ENCODE results near the gene INTS3. TPM values are rescaled to one million over a fixed set of nuclear protein-coding genes. Genes with fewer than 3 reads are reported as not detected.

INTS3 gene
- polyA plus RNA-seq, 6 donors from 2014 or later, result 6.0 to 15.1 (median 11.5) TPM

GRCh38 chr1:153803470-153804056 lies 75.7 kb downstream of the INTS3 start:
- peaks cover 0 to 8% of the 10 kb centered on the region in 2 donors for H3K36me3 Mint-ChIP-seq
- H3K9me3 Mint-ChIP-seq, result no peaks in the 10 kb centered on the region
- H3K27me3 Mint-ChIP-seq, result no peaks in the 10 kb centered on the region
- no peak for DNase-seq
- no peak for ATAC-seq (ENCODE audit: low read depth in 2 of 2)
- no peak overlapping the region for H3K4me3 Mint-ChIP-seq
- peaks cover 37 to 44% (median 40%) of the 10 kb centered on the region in 3 donors for H3K4me1 Mint-ChIP-seq
- H3K27ac Mint-ChIP-seq, result peak overlapping the region; percentile 44 to 83 (median 66)

- no peak for DNase-seq
- no peak overlapping the region for H3K4me3 Mint-ChIP-seq
- peaks cover 0 to 10% of the 10 kb centered on the region in 2 donors for H3K36me3 Mint-ChIP-seq
- no peak for ATAC-seq (ENCODE audit: low read depth in 2 of 2)
- no peaks in the 10 kb centered on the region for H3K9me3 Mint-ChIP-seq
- H3K27me3 Mint-ChIP-seq, result no peaks in the 10 kb centered on the region
- peak overlapping the region in 4 of 6 donors; percentile 83 to 95 (median 94) for H3K27ac Mint-ChIP-seq
- H3K4me1 Mint-ChIP-seq, result peaks cover 34 to 41% (median 40%) of the 10 kb centered on the region in 3 donors
These were observed 76.3 kb downstream of the INTS3 start for GRCh38 chr1:153804112-153804511.

GRCh38 chr1:153805042-153805745 lies 77.3 kb downstream of the INTS3 start:
- ATAC-seq (ENCODE audit: low read depth in 2 of 2), result peak; percentile 96 to 98
- Mint-ChIP-seq H3K4me1 (peaks cover 34 to 46% (median 41%) of the 10 kb centered on the region in 3 donors), H3K4me3 (peak overlapping the region in 6 of 8 donors; percentile 16 to 78 (median 35)), H3K36me3 (peaks cover 0 to 21% of the 10 kb centered on the region in 2 donors), H3K9me3 (no peaks in the 10 kb centered on the region), H3K27me3 (no peaks in the 10 kb centered on the region), H3K27ac (peak overlapping the region; percentile 41 to 97 (median 80))
- peak; percentile 85 for DNase-seq

GRCh38 chr1:153805886-153806719 lies 78.3 kb downstream of the INTS3 start:
- Mint-ChIP-seq H3K27me3 (no peaks in the 10 kb centered on the region), H3K4me1 (peaks cover 34 to 46% (median 41%) of the 10 kb centered on the region in 3 donors), H3K4me3 (peak overlapping the region in 5 of 8 donors; percentile 12 to 45 (median 30)), H3K9me3 (no peaks in the 10 kb centered on the region), H3K36me3 (peaks cover 2 to 24% of the 10 kb centered on the region in 2 donors), H3K27ac (peak overlapping the region; percentile 46 to 97 (median 84))
- DNase-seq, result no peak
- peak; percentile 4 to 9 for ATAC-seq (ENCODE audit: low read depth in 2 of 2)

GRCh38 chr1:153816283-153816889 lies 88.5 kb downstream of the INTS3 start:
- DNase-seq, result no peak
- no peak for ATAC-seq (ENCODE audit: low read depth in 2 of 2)
- peaks cover 35 to 37% of the 10 kb centered on the region in 2 donors for H3K36me3 Mint-ChIP-seq
- peaks cover 0 to 6% (median 5%) of the 10 kb centered on the region in 3 donors for H3K4me1 Mint-ChIP-seq
- H3K27me3 Mint-ChIP-seq, result no peaks in the 10 kb centered on the region
- H3K9me3 Mint-ChIP-seq, result peaks cover 0 to 1% (median 0%) of the 10 kb centered on the region in 7 donors
- H3K4me3 Mint-ChIP-seq, result no peak overlapping the region
- H3K27ac Mint-ChIP-seq, result peak overlapping the region in 1 of 6 donors; percentile 2

GRCh38 chr1:153818876-153819275 lies 91.0 kb downstream of the INTS3 start:
- Mint-ChIP-seq H3K4me1 (peaks cover 0 to 7% (median 5%) of the 10 kb centered on the region in 3 donors), H3K27me3 (no peaks in the 10 kb centered on the region), H3K36me3 (peaks cover 27 to 30% of the 10 kb centered on the region in 2 donors), H3K9me3 (peaks cover 0 to 1% (median 0%) of the 10 kb centered on the region in 7 donors), H3K27ac (peak overlapping the region in 4 of 6 donors; percentile 33 to 82 (median 65)), H3K4me3 (no peak overlapping the region)
- DNase-seq (no peak), ATAC-seq (ENCODE audit: low read depth in 2 of 2) (no peak)

Other genes starting within 250 kb of the INTS3 start
- gene S100A6, start 192.1 kb upstream of the INTS3 start, polyA plus RNA-seq (ENCODE audit: low read depth in 6 of 6), result 100 to 1,000 TPM; 131 to 239 (median 154) TPM
- not detected for gene S100A5, start 187.1 kb upstream of the INTS3 start, polyA plus RNA-seq (ENCODE audit: low read depth in 6 of 6)
- gene S100A4, start 182.2 kb upstream of the INTS3 start, polyA plus RNA-seq (ENCODE audit: low read depth in 6 of 6), result 100 to 1,000 TPM in 2 of 6 donors, 10 to 100 TPM in 4; 50.2 to 167 (median 93.2) TPM
- not detected for gene S100A3, start 178.8 kb upstream of the INTS3 start, polyA plus RNA-seq (ENCODE audit: low read depth in 6 of 6)
- gene S100A2, start 162.2 kb upstream of the INTS3 start, polyA plus RNA-seq (ENCODE audit: low read depth in 6 of 6), result not detected
- gene S100A16, start 114.9 kb upstream of the INTS3 start, polyA plus RNA-seq (ENCODE audit: low read depth in 6 of 6), result not detected
- gene S100A14, start 111.7 kb upstream of the INTS3 start, polyA plus RNA-seq (ENCODE audit: low read depth in 6 of 6), result not detected
- 1 to 10 TPM in 4 of 6 donors, not detected in 2; 1.2 to 2.1 (median 1.6) TPM for gene S100A13, start 100.5 kb upstream of the INTS3 start, polyA plus RNA-seq (ENCODE audit: low read depth in 6 of 6)
- not detected for gene S100A1, start 99.6 kb upstream of the INTS3 start, polyA plus RNA-seq (ENCODE audit: low read depth in 6 of 6)
- 10 to 100 TPM; 43.3 to 94.4 (median 54.4) TPM for gene CHTOP, start 94.0 kb upstream of the INTS3 start, polyA plus RNA-seq (ENCODE audit: low read depth in 6 of 6)
- gene SNAPIN, start 69.3 kb upstream of the INTS3 start, polyA plus RNA-seq (ENCODE audit: low read depth in 6 of 6), result 100 to 1,000 TPM in 2 of 6 donors, 10 to 100 TPM in 4; 51.1 to 111 (median 90.1) TPM
- 100 to 1,000 TPM; 124 to 202 (median 134) TPM for gene ILF2, start 57.1 kb upstream of the INTS3 start, polyA plus RNA-seq (ENCODE audit: low read depth in 6 of 6)
- gene NPR1, start 49.4 kb upstream of the INTS3 start, polyA plus RNA-seq (ENCODE audit: low read depth in 6 of 6), result not detected
- gene SLC27A3, start 47.4 kb downstream of the INTS3 start, polyA plus RNA-seq (ENCODE audit: low read depth in 6 of 6), result 1 to 10 TPM; 3.2 to 5.4 (median 4.1) TPM
- gene GATAD2B, start 194.9 kb downstream of the INTS3 start, polyA plus RNA-seq (ENCODE audit: low read depth in 6 of 6), result 1 to 10 TPM; 4.0 to 7.0 (median 5.1) TPM
- gene DENND4B, start 218.7 kb downstream of the INTS3 start, polyA plus RNA-seq (ENCODE audit: low read depth in 6 of 6), result 10 to 100 TPM in 5 of 6 donors, 1 to 10 TPM in 1; 6.5 to 52.8 (median 29.7) TPM
- gene CRTC2, start 230.6 kb downstream of the INTS3 start, polyA plus RNA-seq (ENCODE audit: low read depth in 6 of 6), result 10 to 100 TPM; 24.6 to 59.8 (median 35.8) TPM
- gene SLC39A1, start 235.5 kb downstream of the INTS3 start, polyA plus RNA-seq (ENCODE audit: low read depth in 6 of 6), result 10 to 100 TPM; 36.0 to 66.7 (median 52.6) TPM
- 10 to 100 TPM; 12.2 to 16.9 (median 15.6) TPM for gene CREB3L4, start 239.9 kb downstream of the INTS3 start, polyA plus RNA-seq (ENCODE audit: low read depth in 6 of 6)
- 100 to 1,000 TPM; 339 to 480 (median 361) TPM for gene JTB, start 249.6 kb downstream of the INTS3 start, polyA plus RNA-seq (ENCODE audit: low read depth in 6 of 6)

All from naive B cell (primary cell).